ENCODE data around the gene DENND6A.
"Not testable (repeated sequence)": the region's sequence is repeated elsewhere in the genome, so short reads cannot be mapped to it uniquely, and the experiment has no call there.

Gene DENND6A

DNA sequence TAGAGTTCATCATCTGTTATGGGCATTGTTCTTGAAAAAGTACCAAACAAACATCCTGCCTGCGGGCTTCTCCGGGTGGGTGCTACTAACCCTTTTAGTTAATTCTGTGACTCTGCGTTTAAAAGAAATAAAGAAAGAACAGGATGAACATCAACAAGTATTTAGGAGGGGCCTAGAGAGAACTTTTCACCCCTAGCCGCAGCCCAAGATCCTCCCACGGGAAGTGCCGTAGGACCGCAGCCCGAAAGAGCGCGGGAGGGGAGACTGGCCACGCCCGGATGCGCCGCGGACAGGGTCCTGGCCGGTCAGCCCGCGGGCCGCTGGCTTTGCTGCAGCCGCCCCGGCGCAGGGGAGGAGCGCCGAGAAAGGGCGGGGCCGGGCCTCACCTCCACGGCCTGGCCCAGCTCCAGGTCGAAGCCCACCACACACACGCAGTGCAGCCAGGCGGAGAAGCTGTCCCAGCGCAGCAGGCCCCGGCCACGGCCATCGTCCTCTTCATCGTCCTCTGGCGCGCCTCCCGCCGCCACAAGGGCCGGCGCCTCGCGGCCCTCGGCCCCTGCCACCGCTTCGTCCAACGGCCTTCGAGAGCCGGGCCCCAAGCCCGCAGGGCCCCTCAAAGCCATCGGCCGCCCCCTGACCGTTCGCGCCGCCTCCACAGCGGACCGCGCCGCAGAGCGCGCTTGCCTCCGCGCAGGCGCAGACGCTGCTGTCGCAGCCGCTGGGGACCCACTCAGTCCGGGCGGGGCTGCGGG, at the start of gene DENND6A:
Gene DENND6A, minus strand, starts transcription at position 682 of the 752 bp plus-strand sequence. Its CDS starts 59 bp downstream, at position 623.
- DNase-seq (ENCODE audit: low spot score) = peak; percentile 100

GRCh38 chr3:57740027-57740426, 47.1 kb upstream of the DENND6A start:
- DNase-seq (ENCODE audit: low spot score) = no peak

GRCh38 chr3:57738391-57738790, 45.5 kb upstream of the DENND6A start:
- DNase-seq (ENCODE audit: low spot score) = no peak

GRCh38 chr3:57737840-57738239, 45.0 kb upstream of the DENND6A start:
- DNase-seq (ENCODE audit: low spot score) = no peak

- DNase-seq (ENCODE audit: low spot score) = no peak
Measured at GRCh38 chr3:57735405-57735804, 42.5 kb upstream of the DENND6A start.

GRCh38 chr3:57733790-57734189, 40.9 kb upstream of the DENND6A start:
- DNase-seq (ENCODE audit: low spot score) = peak; percentile 31

DNA sequence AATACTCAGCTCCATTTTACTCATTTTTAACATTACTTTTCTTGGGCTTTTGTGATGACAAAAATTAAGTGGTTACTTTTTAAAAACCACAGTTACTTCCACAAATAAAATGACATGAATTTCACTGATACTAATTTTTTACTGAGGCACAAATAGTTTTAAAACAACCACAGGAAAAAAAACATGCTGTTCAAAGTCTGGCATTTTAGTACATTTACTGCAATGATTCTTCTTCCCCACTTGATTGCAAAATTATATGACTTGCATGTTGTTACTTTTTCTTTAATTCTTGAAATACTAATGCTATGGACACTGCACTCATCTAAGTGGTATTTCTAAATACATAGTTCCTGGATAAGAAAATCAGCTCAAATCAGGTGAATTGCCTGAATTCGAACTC, 38.4 kb upstream of the DENND6A start:
- peak; percentile 31 for DNase-seq (ENCODE audit: low spot score)

DNA sequence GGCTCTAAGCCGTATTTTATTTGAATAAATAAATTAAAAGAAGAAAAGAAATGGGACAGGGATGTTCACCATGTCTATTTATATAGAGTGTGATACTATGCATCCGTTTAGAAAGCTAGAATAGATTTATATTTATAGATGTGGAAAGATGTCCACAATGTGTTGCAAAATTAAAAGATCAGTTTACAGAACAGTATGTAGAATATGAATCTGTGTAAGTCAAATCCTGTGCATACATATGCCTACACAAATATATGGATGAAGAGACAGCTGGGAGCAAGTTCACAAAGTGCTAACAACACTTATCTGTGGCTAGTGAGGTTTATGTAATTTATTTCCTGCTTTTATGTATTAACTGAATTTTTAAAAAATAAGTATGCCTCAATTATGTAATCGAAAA, 37.8 kb upstream of the DENND6A start:
- no peak for DNase-seq (ENCODE audit: low spot score)

- peak; percentile 56 for DNase-seq (ENCODE audit: low spot score)
Measured at GRCh38 chr3:57729334-57730045, 36.6 kb upstream of the DENND6A start.

DNA sequence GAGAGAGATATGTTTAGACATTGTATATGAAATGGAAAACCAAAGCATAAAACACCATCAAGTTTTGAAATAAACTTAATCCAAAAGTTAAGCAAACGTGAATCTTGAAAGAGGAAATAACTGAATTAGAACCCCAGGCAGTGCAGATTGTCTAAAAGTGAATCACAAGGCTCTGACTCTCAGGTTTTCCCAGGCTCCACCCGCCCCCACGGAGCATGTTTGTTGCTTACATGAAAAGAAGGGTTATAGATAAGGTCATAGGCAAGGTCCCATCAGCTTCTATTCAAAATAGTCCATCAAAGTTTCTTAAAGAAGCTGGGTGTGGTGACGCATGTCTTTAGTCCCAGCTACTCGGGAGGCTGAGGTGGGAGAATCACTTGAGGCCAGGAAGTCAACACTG, 34.2 kb upstream of the DENND6A start:
- no peak for DNase-seq (ENCODE audit: low spot score)

- no peak for DNase-seq (ENCODE audit: low spot score)
Measured at GRCh38 chr3:57726397-57726796, 33.5 kb upstream of the DENND6A start.

GRCh38 chr3:57718118-57718517, 25.2 kb upstream of the DENND6A start:
- DNase-seq (ENCODE audit: low spot score) = no peak

DNA sequence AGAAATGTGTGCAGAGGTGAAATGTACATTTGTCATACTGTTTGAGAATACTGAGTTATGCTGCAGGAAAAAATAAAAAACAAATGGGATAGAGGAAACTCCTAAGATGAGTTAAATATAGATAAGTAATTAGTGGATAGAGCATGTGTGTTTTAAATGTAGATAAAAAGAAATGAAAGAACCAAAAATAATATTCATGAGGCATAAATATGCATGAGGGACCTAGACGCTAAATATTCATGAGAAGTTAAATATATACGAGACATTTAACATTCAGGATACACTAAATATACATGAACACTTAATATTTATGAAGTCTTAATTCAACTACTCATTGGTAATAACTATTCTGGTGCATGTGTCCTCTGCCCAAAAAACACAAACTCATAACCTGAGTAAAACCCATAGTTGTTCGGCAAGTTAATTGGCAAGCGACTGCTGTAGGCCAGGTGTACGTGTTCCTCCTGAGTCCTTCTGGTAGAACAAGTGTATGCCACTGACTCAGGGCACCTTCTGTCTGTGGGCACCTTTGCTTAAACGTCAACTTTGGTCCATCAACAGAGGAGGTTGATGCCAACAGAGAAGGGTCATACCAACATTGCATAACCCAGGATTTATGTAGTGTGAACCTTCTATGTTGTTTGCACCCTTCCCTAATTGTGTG, 24.5 kb upstream of the DENND6A start:
- no peak for DNase-seq (ENCODE audit: low spot score)

DNA sequence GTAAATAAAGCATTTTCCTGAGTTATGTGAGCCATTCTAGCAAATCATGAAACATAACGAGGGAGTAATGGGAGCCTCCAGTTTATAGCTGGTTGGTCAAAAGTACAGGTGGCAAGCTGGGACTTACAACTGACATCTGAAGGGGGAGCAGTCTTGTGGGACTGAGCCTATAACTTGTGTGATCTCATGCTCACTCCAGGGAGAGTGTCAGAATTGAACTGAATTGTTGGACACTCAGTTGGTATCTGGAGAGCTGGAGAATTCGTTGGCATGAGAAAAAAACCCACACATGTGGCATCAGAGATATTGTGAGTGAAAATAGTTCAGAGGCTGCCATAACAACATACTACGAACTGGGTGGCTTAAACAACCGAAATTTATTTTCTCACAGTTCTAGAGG, 22.8 kb upstream of the DENND6A start:
- DNase-seq (ENCODE audit: low spot score) = no peak

- no peak for DNase-seq (ENCODE audit: low spot score)
Measured at GRCh38 chr3:57709559-57709958, 16.7 kb upstream of the DENND6A start.

GRCh38 chr3:57709031-57709430, 16.2 kb upstream of the DENND6A start:
- DNase-seq (ENCODE audit: low spot score) = no peak

GRCh38 chr3:57706462-57706861, 13.6 kb upstream of the DENND6A start:
- peak; percentile 51 for DNase-seq (ENCODE audit: low spot score)

DNA sequence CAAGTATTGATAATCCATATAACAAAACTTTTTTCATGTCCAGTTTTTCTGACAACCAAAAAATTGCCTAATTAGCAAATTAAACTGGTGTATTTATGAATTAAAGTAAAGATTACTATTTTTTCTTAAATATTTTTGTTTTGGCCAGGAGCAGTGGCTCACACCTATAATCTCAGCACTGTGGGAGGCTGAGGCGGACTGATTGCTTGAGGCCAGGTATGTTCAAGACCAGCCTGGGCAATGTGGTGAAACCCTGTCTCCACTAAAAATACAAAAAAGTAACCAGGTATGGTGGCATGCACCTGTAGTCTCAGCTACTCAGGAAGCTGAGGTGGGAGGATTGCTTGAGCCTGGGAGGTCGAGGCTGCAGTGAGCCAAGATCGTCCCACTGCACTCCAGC, 12.5 kb upstream of the DENND6A start:
- not testable (repeated sequence) for DNase-seq (ENCODE audit: low spot score)

- no peak for DNase-seq (ENCODE audit: low spot score)
Measured at GRCh38 chr3:57701781-57702180, 8.9 kb upstream of the DENND6A start.

DNA sequence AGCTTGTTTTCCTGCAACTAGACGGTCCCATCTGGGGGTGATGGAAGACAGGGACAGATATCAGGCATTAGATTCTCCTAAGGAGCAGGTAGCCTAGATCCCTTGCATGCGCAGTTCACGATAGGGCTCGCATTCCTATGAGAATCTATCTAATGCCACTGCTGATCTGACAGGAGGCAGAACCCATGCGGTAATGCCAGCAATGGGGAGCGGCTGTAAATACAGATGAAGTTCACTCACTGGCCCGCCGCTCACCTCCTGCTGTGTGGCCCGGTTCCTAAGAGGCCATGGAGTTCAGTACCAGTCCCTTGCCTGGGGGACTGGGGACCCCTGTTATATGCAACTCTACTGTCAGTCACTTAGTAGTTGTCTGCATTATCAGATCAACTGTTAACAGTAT, 7.9 kb upstream of the DENND6A start:
- no peak for DNase-seq (ENCODE audit: low spot score)

DNA sequence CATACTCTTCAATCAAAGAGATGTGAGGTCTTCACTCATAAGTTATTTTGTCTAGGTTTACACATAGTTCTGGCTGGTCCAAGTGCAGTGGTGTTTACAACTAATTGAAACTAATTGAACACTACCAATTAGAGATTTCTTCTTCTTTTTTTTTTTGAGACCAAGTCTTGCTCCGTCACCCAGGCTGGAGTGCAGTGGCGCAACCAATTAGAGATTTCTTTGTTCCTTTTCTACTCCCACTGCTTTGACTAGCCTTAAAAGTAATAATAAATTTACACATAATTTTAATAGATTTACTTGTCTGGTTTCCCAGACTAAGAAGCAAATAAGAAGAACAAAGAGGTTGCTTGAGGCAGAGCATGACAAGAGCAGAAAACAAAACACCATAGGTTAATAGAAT, 6.7 kb upstream of the DENND6A start:
- DNase-seq (ENCODE audit: low spot score) = no peak

GRCh38 chr3:57696801-57697321, 4.0 kb upstream of the DENND6A start:
- peak; percentile 46 for DNase-seq (ENCODE audit: low spot score)

DNA sequence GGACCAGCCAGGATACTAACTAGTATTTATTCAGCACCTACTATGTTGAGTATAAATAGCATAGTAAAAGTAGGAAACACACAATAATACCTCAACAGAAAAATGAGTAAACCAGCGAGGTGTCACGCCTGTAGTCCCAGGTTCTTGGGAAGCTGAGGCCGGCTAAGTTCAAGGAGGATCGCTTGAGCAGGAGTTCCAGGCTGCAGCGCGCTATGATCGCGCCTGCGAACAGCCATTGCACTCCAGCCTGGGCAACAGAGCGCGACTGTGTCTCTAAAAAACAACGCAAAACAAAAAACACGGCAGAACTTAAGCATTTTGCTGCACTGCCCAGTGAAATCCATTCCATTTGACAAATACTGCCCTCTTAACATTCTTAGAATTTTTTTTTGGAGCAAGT, 1.3 kb upstream of the DENND6A start:
- no peak for DNase-seq (ENCODE audit: low spot score)

Measured in AG20443 (cell line).